NCI-H524 treated with DMSO at 0.1 percent for 48 hours (cell line): ENCODE results near the gene TECTA.
A peak's percentile ranks its signal among the peaks of the same experiment; 100 is the strongest.

Experiments
- DNase-seq: peaks from one replicate; lab custom pipeline; 2025; lab: John Stamatoyannopoulos, UW

The TECTA gene

GRCh38 chr11:121127809-121128208 is 26.8 kb downstream of the TECTA start:
- DNase-seq = no peak

GRCh38 chr11:121129362-121130340 is 28.6 kb downstream of the TECTA start:
- DNase-seq = no peak

- DNase-seq = no peak
Measured at GRCh38 chr11:121131656-121132055, 30.6 kb downstream of the TECTA start.

- DNase-seq = no peak
Measured at GRCh38 chr11:121132211-121132976, 31.4 kb downstream of the TECTA start.

GRCh38 chr11:121134741-121135312 is 33.8 kb downstream of the TECTA start:
- peak; percentile 16 for DNase-seq

GRCh38 chr11:121137005-121137404 is 36.0 kb downstream of the TECTA start:
- DNase-seq = no peak

- no peak for DNase-seq
Measured at GRCh38 chr11:121138259-121138658, 37.2 kb downstream of the TECTA start.

GRCh38 chr11:121140369-121140768 is 39.3 kb downstream of the TECTA start:
- DNase-seq = no peak

GRCh38 chr11:121141066-121141465 is 40.0 kb downstream of the TECTA start:
- DNase-seq = no peak

- DNase-seq = no peak
Measured at GRCh38 chr11:121143921-121144320, 42.9 kb downstream of the TECTA start.

GRCh38 chr11:121144723-121145122 is 43.7 kb downstream of the TECTA start:
- no peak for DNase-seq

GRCh38 chr11:121145826-121146225 is 44.8 kb downstream of the TECTA start:
- no peak for DNase-seq

- no peak for DNase-seq
Measured at GRCh38 chr11:121149116-121149515, 48.1 kb downstream of the TECTA start.

GRCh38 chr11:121151207-121151688 is 50.2 kb downstream of the TECTA start:
- no peak for DNase-seq

- peak; percentile 28 for DNase-seq
Measured at GRCh38 chr11:121152764-121153163, 51.7 kb downstream of the TECTA start.

GRCh38 chr11:121153472-121153871 is 52.4 kb downstream of the TECTA start:
- DNase-seq = no peak

GRCh38 chr11:121154486-121155314 is 53.7 kb downstream of the TECTA start:
- no peak for DNase-seq

- DNase-seq = no peak
Measured at GRCh38 chr11:121157756-121158155, 56.7 kb downstream of the TECTA start.

GRCh38 chr11:121159741-121160140 is 58.7 kb downstream of the TECTA start:
- no peak for DNase-seq

GRCh38 chr11:121161349-121161917 is 60.4 kb downstream of the TECTA start:
- DNase-seq = no peak

GRCh38 chr11:121163658-121164308 is 62.7 kb downstream of the TECTA start:
- no peak for DNase-seq
